H1 (cell line): Measurements from ENCODE around the gene CHN2. TPM values are rescaled to one million over a fixed set of nuclear protein-coding genes. Genes with fewer than 3 reads are reported as not detected.

Experiments used
- CTCF ChIA-PET: fragments of 300-600 bp; sonication (Branson Sonifier 250); formaldehyde crosslinking; loops from one replicate; lab custom pipeline; 2021; ENCODE audit not compliant: partially characterized antibody; lab: Charles Lee
- POLR2A ChIA-PET: fragments of 300-600 bp; sonication (Branson Sonifier 250); formaldehyde crosslinking; loops from one replicate; lab custom pipeline; 2021; ENCODE audit warnings: inconsistent platforms; ENCODE audit not compliant: partially characterized antibody; lab: Charles Lee
- DNase-seq, 2 experiments: peaks; one replicate each; pipeline versions ENCODE4 v3.0.0 to v3.0.0-alpha.2; 2010 to 2022; ENCODE audit warnings: low spot score in 2 of 2, low read depth in 1 of 2, mixed read lengths in 1 of 2
- FAIRE-seq: peaks from 2 replicates; lab custom pipeline; 2011; peaks lifted over from hg19 to GRCh38; lab: Jason Lieb, UNC
- H2AFZ ChIP-seq: 2 replicates; pipeline ENCODE4 v1.8.1; 2012; ENCODE audit warnings: low read length, inconsistent platforms
- H2AK5ac ChIP-seq: 2 replicates; pipeline ENCODE4 v1.6.1; 2013; ENCODE audit warnings: low read depth, low read length
- H2BK120ac ChIP-seq: replicated peaks from 2 replicates; pipeline ENCODE3; 2013; ENCODE audit warnings: low read depth, low read length, inconsistent platforms
- H2BK12ac ChIP-seq: 2 replicates; pipeline ENCODE4 v1.6.1; 2013; ENCODE audit warnings: low read depth, low read length
- H2BK15ac ChIP-seq: 2 replicates; pipeline ENCODE4 v1.6.1; 2013; ENCODE audit warnings: low read length
- H2BK20ac ChIP-seq: 2 replicates; pipeline ENCODE4 v1.6.1; 2013; ENCODE audit warnings: low read length
- H2BK5ac ChIP-seq: 2 replicates; pipeline ENCODE4 v1.6.1; 2013; ENCODE audit warnings: low read depth, low read length
- H3K14ac ChIP-seq: 2 replicates; pipeline ENCODE4 v1.6.1; 2013; ENCODE audit warnings: inconsistent platforms; ENCODE audit not compliant: insufficient read length
- H3K18ac ChIP-seq: 2 replicates; pipeline ENCODE4 v1.6.1; 2013; ENCODE audit warnings: low read length; ENCODE audit errors: extremely low read depth
- H3K23ac ChIP-seq: 2 replicates; pipeline ENCODE4 v1.6.1; 2013; ENCODE audit warnings: inconsistent platforms; ENCODE audit not compliant: insufficient read length
- H3K23me2 ChIP-seq: 2 replicates; pipeline ENCODE4 v1.6.1; 2013; ENCODE audit warnings: low read depth, low read length
- H3K27ac ChIP-seq: 2 replicates; pipeline ENCODE4 v1.6.1; 2011; ENCODE audit warnings: low read depth, low read length, inconsistent platforms
- H3K27me3 ChIP-seq, 4 experiments: replicated peaks in 1 of 4; 1 replicate in 1 of 4; 2 replicates in 3 of 4; pipeline versions ENCODE4 v1.6.1 to v1.8.1; 2011 to 2013; ENCODE audit warnings: low read length in 3 of 4, mild to moderate bottlenecking in 3 of 4, inconsistent platforms in 2 of 4, mixed read lengths in 2 of 4, moderate library complexity in 1 of 4; ENCODE audit not compliant: control insufficient read depth in 3 of 4, insufficient read depth in 3 of 4; ENCODE audit errors: extremely low read depth in 1 of 4
- H3K36me3 ChIP-seq, 4 experiments: 2 replicates each; pipeline versions ENCODE4 v1.6.1 to v1.8.1; 2011 to 2013; ENCODE audit warnings: mild to moderate bottlenecking in 4 of 4, low read length in 3 of 4, moderate library complexity in 2 of 4, control low read depth in 1 of 4, inconsistent platforms in 1 of 4; ENCODE audit not compliant: insufficient read depth in 4 of 4, control insufficient read depth in 2 of 4
- H3K4ac ChIP-seq: replicated peaks from 2 replicates; pipeline ENCODE3; 2013; ENCODE audit warnings: low read length, low read depth, mixed read lengths, inconsistent platforms; ENCODE audit not compliant: insufficient read length
- H3K4me1 ChIP-seq, 4 experiments: replicated peaks in 1 of 4; 1 replicate in 1 of 4; 2 replicates in 3 of 4; pipeline versions ENCODE4 v1.6.1 to v1.8.1; 2011 to 2013; ENCODE audit warnings: low read length in 3 of 4, inconsistent platforms in 2 of 4, mixed read lengths in 1 of 4; ENCODE audit not compliant: insufficient read depth in 4 of 4, control insufficient read depth in 3 of 4
- H3K4me2 ChIP-seq, 2 experiments: 2 replicates each; pipeline versions ENCODE4 v1.6.1 to v1.8.1; 2011 to 2013; ENCODE audit warnings: low read depth in 2 of 2, low read length in 2 of 2, control low read depth in 1 of 2, inconsistent platforms in 1 of 2, mild to moderate bottlenecking in 1 of 2; ENCODE audit not compliant: insufficient read depth in 1 of 2
- H3K4me3 ChIP-seq, 4 experiments: fragments of 200-600, 300-600 bp in 1 of 4; sonication (generic), shearing (Covaris generic), sonication (Bioruptor Twin) in 1 of 4; 2 replicates each; pipeline versions ENCODE4 v1.5.1 to v1.8.1; 2011 to 2016; ENCODE audit warnings: low read length in 4 of 4, low read depth in 3 of 4, control low read depth in 2 of 4, inconsistent platforms in 2 of 4, mild to moderate bottlenecking in 2 of 4, mixed read lengths in 1 of 4, moderate library complexity in 1 of 4; ENCODE audit not compliant: insufficient read depth in 2 of 4; ENCODE audit errors: extremely low read depth in 1 of 4
- H3K56ac ChIP-seq: replicated peaks from 2 replicates; pipeline ENCODE3; 2013; ENCODE audit warnings: low read depth, mild to moderate bottlenecking, mixed read lengths, low read length, inconsistent platforms; ENCODE audit not compliant: insufficient read length
- H3K79me1 ChIP-seq: 2 replicates; pipeline ENCODE4 v1.6.1; 2013; ENCODE audit warnings: low read depth, low read length, control low read depth
- H3K79me2 ChIP-seq, 2 experiments: 2 replicates each; pipeline versions ENCODE4 v1.6.1 to v1.8.1; 2012 to 2013; ENCODE audit warnings: low read length in 2 of 2, mild to moderate bottlenecking in 2 of 2, inconsistent platforms in 1 of 2; ENCODE audit not compliant: insufficient read depth in 2 of 2, control insufficient read depth in 1 of 2
- H3K9ac ChIP-seq, 4 experiments: replicated peaks in 1 of 4; 1 replicate in 1 of 4; 2 replicates in 3 of 4; pipeline versions ENCODE4 v1.6.1 to v1.8.1; 2011 to 2013; ENCODE audit warnings: low read depth in 3 of 4, low read length in 3 of 4, control low read depth in 2 of 4, mild to moderate bottlenecking in 2 of 4, moderate library complexity in 2 of 4, inconsistent platforms in 1 of 4; ENCODE audit errors: extremely low read depth in 1 of 4
- H3K9me3 ChIP-seq, 2 experiments: 2 replicates each; pipeline versions ENCODE4 v1.6.1 to v1.8.1; 2012 to 2013; ENCODE audit warnings: mild to moderate bottlenecking in 2 of 2, moderate library complexity in 2 of 2, control low read depth in 1 of 2, inconsistent platforms in 1 of 2, low read depth in 1 of 2, low read length in 1 of 2, mixed read lengths in 1 of 2; ENCODE audit not compliant: insufficient read depth in 2 of 2
- H4K20me1 ChIP-seq, 2 experiments: replicated peaks in 1 of 2; 2 replicates each; pipeline versions ENCODE3 to v1.8.1; 2011 to 2013; ENCODE audit warnings: inconsistent platforms in 2 of 2, low read length in 2 of 2, mild to moderate bottlenecking in 1 of 2; ENCODE audit not compliant: insufficient read depth in 2 of 2, control insufficient read depth in 1 of 2
- H4K5ac ChIP-seq: 2 replicates; pipeline ENCODE4 v1.6.1; 2013; ENCODE audit warnings: low read length, low read depth, mixed read lengths, inconsistent platforms; ENCODE audit not compliant: insufficient read length
- H4K8ac ChIP-seq: 2 replicates; pipeline ENCODE4 v1.8.0; 2013; ENCODE audit warnings: mild to moderate bottlenecking, moderate library complexity, low read length, inconsistent platforms; ENCODE audit not compliant: insufficient read depth; ENCODE audit errors: extremely low read depth
- H4K91ac ChIP-seq: replicated peaks from 2 replicates; pipeline ENCODE3; 2013; ENCODE audit warnings: low read length, mixed read lengths, inconsistent platforms; ENCODE audit not compliant: insufficient read length
- CEBPB ChIP-seq: IDR thresholded peaks from 2 replicates; pipeline ENCODE4 v1.6.1; 2012; ENCODE audit warnings: low read depth, low read length
- EP300 ChIP-seq, 2 experiments: IDR thresholded peaks; 1 replicate in 1 of 2; 2 replicates in 1 of 2; pipeline ENCODE4 v1.6.1; 2011 to 2012; ENCODE audit warnings: low read depth in 2 of 2, low read length in 2 of 2, mild to moderate bottlenecking in 2 of 2, borderline replicate concordance in 1 of 2, inconsistent platforms in 1 of 2, moderate library complexity in 1 of 2
- WGBS, 2 experiments: shearing (Covaris generic) in 1 of 2; methylation state at CpG; one replicate each; pipeline versions ENCODE4 v1.1.6 to v1.1.7; 2013 to 2015; ENCODE audit warnings: low lambda C conversion rate in 2 of 2, mixed read lengths in 2 of 2, inconsistent platforms in 1 of 2, low coverage in 1 of 2, missing lambda C conversion rate in 1 of 2; ENCODE audit not compliant: insufficient replicate concordance in 2 of 2, insufficient coverage in 1 of 2, insufficient read length in 1 of 2; ENCODE audit errors: extremely low coverage in 1 of 2, missing lambda C conversion rate in 1 of 2; 5-methylcytosine and 5-hydroxymethylcytosine counted together
- polyA plus RNA-seq, 7 experiments: library from polyadenylated mRNA; depleted of rRNA in 3 of 7; stranded (reverse) in 5 of 7; unstranded in 2 of 7; fragments of >200 nt in 5 of 7; fragments of 200-250 nt in 2 of 7; gene quantifications; 1 replicate in 5 of 7; 2 replicates in 1 of 7; 4 replicates in 1 of 7; pipeline versions ENCODE4 v1.2.1 to v1.2.3, GENCODE V29; 2011 to 2013; ENCODE audit warnings: missing spikeins in 2 of 7, mixed read lengths in 2 of 7
- total RNA-seq: library from RNA; stranded (reverse); fragmentation: NEBNext Ultra II Directional; extraction: Animal tissue kit (Norgen Biotek cat#: 25700); gene quantifications from 2 replicates; pipeline ENCODE4 v1.2.1, GENCODE V29; 2021

The CHN2 gene
- total and polyA plus RNA-seq, 2 of the 8 experiments (the other 6 are each of a cell fraction or from before 2014, with no cell fraction given): 2.9 to 4.8 TPM

GRCh38 chr7:29192811-29193210 lies 1.8 kb upstream of the CHN2 start:
- 78% methylated on average over 8 of the region's 8 CpGs; no CpG with 5 or more reads in 1 of the 2 experiments for WGBS, 2 experiments
- POLR2A ChIA-PET: interaction anchor here (0.6 kb wide), 1 partner anchor 24 kb away, joined by 3 read pairs; no protein-coding TSS in a partner anchor
- no peak overlapping the region for H3K27ac ChIP-seq
- H3K79me1 ChIP-seq: no peaks in the 10 kb centered on the region
- no peak overlapping the region; a peak in 1 of 4 replicates for H3K4me2 ChIP-seq
- no peak overlapping the region for H3K4ac ChIP-seq
- no peak overlapping the region for H2BK15ac ChIP-seq
- H3K27me3 ChIP-seq: peaks cover 17 to 62% (median 50%) of the 10 kb centered on the region in 4 experiments
- H4K8ac ChIP-seq: no peak overlapping the region
- H2BK20ac ChIP-seq: no peak overlapping the region
- H4K91ac ChIP-seq: no peak overlapping the region
- H4K5ac ChIP-seq: no peak overlapping the region
- no peak for DNase-seq
- no peak overlapping the region for H2AK5ac ChIP-seq
- H4K20me1 ChIP-seq: peaks cover 0 to 2% of the 10 kb centered on the region in 2 experiments
- no peaks in the 10 kb centered on the region for H3K79me2 ChIP-seq
- H3K36me3 ChIP-seq: no peaks in the 10 kb centered on the region
- H3K23ac ChIP-seq: no peak overlapping the region
- no peaks in the 10 kb centered on the region for H3K9me3 ChIP-seq
- CTCF ChIA-PET: interaction anchor here (0.8 kb wide), 1 partner anchor 215 kb away, joined by 3 read pairs; no protein-coding TSS in a partner anchor
- peaks cover 7 to 14% (median 8%) of the 10 kb centered on the region in 4 experiments; a peak in 5 of 7 replicates for H3K4me1 ChIP-seq
- no peak overlapping the region for H3K14ac ChIP-seq
- no peak overlapping the region for H3K56ac ChIP-seq
- no peak overlapping the region for H2BK120ac ChIP-seq
- FAIRE-seq: no peak
- no peak overlapping the region for H2BK5ac ChIP-seq
- H2BK12ac ChIP-seq: no peak overlapping the region
- no peak overlapping the region for H3K4me3 ChIP-seq
- H3K9ac ChIP-seq: no peak overlapping the region
- H3K18ac ChIP-seq: no peak overlapping the region
- no peak overlapping the region for H2AFZ ChIP-seq
- H3K23me2 ChIP-seq: peaks cover 14% of the 10 kb centered on the region
- TF ChIP-seq EP300 (IDR thresholded peaks at IDR 0.05; ENCODE audit: borderline replicate concordance in 1 of 2, low read depth in 2 of 2, low read length in 2 of 2) (no peak), CEBPB (no peak)
